ENCODE results near the gene MROH8. TPM values are rescaled to one million over a fixed set of nuclear protein-coding genes. Genes with fewer than 3 reads are reported as not detected.
"Not testable (repeated sequence)": the region's sequence is repeated elsewhere in the genome, so short reads cannot be mapped to it uniquely, and the experiment has no call there.

MROH8 gene
- total RNA-seq, 1 donor from 2014 or later = not detected

DNA sequence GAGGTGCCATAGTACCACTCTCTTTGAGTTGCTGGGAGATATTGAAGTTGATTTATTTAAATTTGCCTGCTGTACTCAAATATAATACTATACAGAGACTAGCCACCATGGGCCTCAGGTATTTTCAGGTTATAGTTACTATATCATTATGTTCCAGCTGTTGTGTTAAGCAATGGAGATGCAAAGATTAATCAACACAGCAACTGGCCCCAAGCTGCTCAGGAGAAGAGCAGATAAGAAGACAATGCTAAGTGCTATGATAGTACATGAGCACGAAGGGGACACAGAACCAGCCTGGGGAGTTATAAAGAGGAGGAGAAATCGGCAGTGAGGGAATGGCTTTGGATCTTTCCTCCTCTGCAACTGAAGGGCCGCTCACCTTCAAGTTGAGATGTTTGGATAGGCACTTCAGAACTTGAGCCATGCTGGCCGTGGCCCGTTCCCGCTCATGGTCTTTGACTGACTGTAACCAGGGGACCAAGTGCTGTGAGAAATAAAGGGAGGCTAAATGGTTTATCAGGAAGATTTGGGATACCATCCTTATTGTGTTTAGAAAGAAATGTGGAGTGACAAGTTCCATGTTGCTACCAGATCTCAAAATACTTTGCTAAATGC is 24.6 kb downstream of the MROH8 start:
- no peak for DNase-seq (ENCODE audit: low spot score in 2 of 2)
- H3K27ac ChIP-seq = no peak overlapping the region
- no peaks in the 10 kb centered on the region for H3K36me3 ChIP-seq
- H3K4me1 ChIP-seq = no peaks in the 10 kb centered on the region
- H3K4me3 ChIP-seq = no peak overlapping the region
- TF ChIP-seq, protein P1, sequence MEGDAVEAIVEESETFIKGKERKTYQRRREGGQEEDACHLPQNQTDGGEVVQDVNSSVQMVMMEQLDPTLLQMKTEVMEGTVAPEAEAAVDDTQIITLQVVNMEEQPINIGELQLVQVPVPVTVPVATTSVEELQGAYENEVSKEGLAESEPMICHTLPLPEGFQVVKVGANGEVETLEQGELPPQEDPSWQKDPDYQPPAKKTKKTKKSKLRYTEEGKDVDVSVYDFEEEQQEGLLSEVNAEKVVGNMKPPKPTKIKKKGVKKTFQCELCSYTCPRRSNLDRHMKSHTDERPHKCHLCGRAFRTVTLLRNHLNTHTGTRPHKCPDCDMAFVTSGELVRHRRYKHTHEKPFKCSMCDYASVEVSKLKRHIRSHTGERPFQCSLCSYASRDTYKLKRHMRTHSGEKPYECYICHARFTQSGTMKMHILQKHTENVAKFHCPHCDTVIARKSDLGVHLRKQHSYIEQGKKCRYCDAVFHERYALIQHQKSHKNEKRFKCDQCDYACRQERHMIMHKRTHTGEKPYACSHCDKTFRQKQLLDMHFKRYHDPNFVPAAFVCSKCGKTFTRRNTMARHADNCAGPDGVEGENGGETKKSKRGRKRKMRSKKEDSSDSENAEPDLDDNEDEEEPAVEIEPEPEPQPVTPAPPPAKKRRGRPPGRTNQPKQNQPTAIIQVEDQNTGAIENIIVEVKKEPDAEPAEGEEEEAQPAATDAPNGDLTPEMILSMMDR (IDR thresholded peaks at IDR 0.05) = no peak
- intact Hi-C loops (cut with DNase I) = no loop called here
- no peaks in the 10 kb centered on the region for H3K27me3 ChIP-seq
- no peaks in the 10 kb centered on the region for H3K9me3 ChIP-seq

DNA sequence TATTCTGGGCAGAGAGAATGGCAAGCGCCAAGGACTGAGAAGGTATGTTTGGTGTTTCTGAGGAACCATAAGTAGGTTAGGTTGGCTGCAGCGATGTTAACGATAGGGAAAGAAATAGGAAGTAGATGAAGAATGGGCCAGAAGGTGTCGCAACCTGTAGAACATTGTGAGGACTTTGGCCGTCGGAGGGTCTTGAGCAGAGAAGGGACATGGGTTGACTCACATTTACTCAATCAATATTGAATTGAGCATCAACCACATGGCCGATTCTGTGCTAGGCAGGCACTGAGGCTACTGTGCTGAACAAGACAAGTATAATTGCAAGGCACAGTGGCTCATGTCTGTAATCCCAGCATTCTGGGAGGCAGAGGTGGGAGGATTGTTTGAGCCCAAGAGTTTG is 27.1 kb downstream of the MROH8 start:
- TF ChIP-seq, protein P1 (IDR thresholded peaks at IDR 0.05) = no peak
- Histone ChIP-seq H3K4me3 (no peak overlapping the region), H3K27ac (no peak overlapping the region), H3K4me1 (no peaks in the 10 kb centered on the region), H3K36me3 (no peaks in the 10 kb centered on the region), H3K9me3 (no peaks in the 10 kb centered on the region), H3K27me3 (no peaks in the 10 kb centered on the region)
- DNase-seq (ENCODE audit: low spot score in 2 of 2) = no peak
- intact Hi-C loops (cut with DNase I) = no loop called here

DNA sequence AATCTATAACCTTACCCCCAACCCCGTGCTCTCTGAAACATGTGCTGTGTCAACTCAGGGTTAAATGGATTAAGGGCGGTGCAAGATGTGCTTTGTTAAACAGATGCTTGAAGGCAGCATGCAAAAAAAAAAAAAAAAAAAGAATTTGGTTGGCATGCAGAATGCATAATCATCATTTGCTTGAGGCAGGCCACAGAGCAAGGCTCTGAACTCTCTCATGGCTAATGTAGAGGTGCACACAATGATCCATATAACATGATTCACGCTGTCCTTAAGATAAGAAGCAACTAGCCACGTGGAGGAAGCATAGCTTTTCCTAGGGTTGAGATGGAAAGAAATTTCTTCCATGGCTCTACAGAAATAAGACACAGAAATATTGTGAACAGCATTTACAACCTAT is 27.8 kb downstream of the MROH8 start:
- Histone ChIP-seq H3K27me3 (no peaks in the 10 kb centered on the region), H3K9me3 (no peaks in the 10 kb centered on the region), H3K36me3 (no peaks in the 10 kb centered on the region), H3K27ac (no peak overlapping the region), H3K4me1 (no peaks in the 10 kb centered on the region), H3K4me3 (no peak overlapping the region)
- TF ChIP-seq, protein P1 (IDR thresholded peaks at IDR 0.05) = no peak
- intact Hi-C loops (cut with DNase I) = no loop called here
- no peak for DNase-seq (ENCODE audit: low spot score in 2 of 2)

DNA sequence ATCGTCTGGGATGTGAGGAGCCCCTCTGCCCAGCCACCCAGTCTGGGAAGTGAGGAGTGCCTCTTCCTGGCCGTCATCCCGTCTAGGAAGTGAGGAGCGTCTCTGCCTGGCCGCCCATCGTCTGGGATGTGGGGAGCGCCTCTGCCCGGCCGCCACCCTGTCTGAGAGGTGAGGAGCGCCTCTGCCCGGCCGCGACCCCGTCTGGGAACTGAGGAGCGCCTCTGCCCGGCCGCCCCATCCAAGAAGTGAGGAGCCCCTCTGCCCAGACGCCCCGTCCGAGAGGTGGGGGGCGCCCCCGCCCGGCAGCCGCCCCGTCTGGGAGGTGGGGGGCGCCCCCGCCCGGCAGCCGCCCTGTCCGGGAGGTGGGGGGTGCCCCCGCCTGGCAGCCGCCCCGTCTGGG is 28.5 kb downstream of the MROH8 start:
- DNase-seq (ENCODE audit: low spot score in 2 of 2); intact Hi-C loops (cut with DNase I); H3K27ac ChIP-seq; H3K27me3 ChIP-seq; H3K4me3 ChIP-seq; H3K36me3 ChIP-seq; H3K9me3 ChIP-seq; H3K4me1 ChIP-seq: not testable (repeated sequence)

DNA sequence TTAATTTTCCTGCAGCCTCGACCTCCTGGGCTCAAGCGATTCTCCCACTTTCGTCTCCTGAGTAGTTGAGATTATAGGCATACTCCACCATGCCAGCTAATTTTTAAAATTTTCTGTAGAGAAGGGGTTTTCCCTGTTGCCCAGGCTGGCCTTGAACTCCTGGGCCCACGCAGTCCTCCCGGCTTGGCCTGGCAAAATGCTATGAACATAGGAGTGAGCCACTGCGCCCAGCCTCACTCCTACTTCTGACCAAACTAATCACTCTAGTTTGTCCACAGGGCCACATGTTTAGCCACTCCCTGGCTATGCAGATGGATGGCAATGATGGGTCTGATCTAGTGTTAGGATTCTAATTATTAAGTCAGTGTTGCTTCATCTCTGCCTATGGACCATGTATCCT is 32.1 kb downstream of the MROH8 start:
- Histone ChIP-seq H3K9me3 (no peaks in the 10 kb centered on the region), H3K4me3 (no peak overlapping the region), H3K27ac (no peak overlapping the region), H3K27me3 (no peaks in the 10 kb centered on the region), H3K36me3 (no peaks in the 10 kb centered on the region), H3K4me1 (no peaks in the 10 kb centered on the region)
- TF ChIP-seq, protein P1 (IDR thresholded peaks at IDR 0.05) = no peak
- no peak for DNase-seq (ENCODE audit: low spot score in 2 of 2)
- intact Hi-C loops (cut with DNase I) = no loop called here

DNA sequence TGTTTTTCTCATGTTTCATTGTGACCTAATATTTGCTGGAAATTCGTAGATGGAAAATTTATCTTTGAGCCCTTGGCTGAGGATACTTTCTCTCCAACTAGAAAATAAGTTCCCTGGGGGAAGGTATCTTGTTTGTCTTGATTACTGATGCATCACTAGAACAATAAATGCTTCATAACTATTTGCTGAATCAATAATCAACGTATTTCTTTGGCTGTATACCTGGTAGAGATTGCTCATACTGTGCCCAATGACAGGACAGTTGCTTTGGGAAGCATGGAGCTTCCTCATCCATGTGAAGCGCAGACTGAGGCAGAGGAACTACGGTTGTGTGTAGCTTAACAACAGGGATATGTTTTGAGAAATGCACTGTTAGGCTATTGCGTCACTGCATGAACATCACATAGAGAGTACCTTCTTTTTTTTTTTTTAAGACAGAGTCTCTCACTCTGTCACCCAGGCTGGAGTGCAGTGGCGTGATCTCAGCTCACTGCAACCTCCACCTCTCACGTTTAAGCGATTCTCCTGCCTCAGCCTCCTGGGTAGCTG is 34.4 kb downstream of the MROH8 start:
- Histone ChIP-seq H3K27me3 (no peaks in the 10 kb centered on the region), H3K4me3 (no peak overlapping the region), H3K27ac (no peak overlapping the region), H3K4me1 (no peaks in the 10 kb centered on the region), H3K36me3 (no peaks in the 10 kb centered on the region), H3K9me3 (no peaks in the 10 kb centered on the region)
- intact Hi-C loops (cut with DNase I) = no loop called here
- no peak for DNase-seq (ENCODE audit: low spot score in 2 of 2)
- TF ChIP-seq, protein P1 (IDR thresholded peaks at IDR 0.05) = no peak
